Neural cell (in vitro differentiated cells): ENCODE data around the gene DYRK4. TPM values are rescaled to one million over a fixed set of nuclear protein-coding genes. Genes with fewer than 3 reads are reported as not detected.

Experiments used
- H2AFZ ChIP-seq: fragments of 200-600, 300-800 bp; sonication (generic), shearing (Covaris generic); 2 replicates; pipeline ENCODE4 v1.6.0; 2014; ENCODE audit warnings: low read depth, mild to moderate bottlenecking, antibody characterized with exemption, low read length, moderate library complexity
- H3F3A ChIP-seq: fragments of 200-600 bp; shearing (Covaris generic); 2 replicates; pipeline ENCODE4 v1.6.1; 2016; ENCODE audit warnings: mild to moderate bottlenecking, moderate library complexity, mixed read lengths, antibody characterized with exemption, low read length; ENCODE audit not compliant: insufficient read depth, poor library complexity, severe bottlenecking
- H3K27ac ChIP-seq: fragments of 200-600, 300-800 bp; sonication (generic), shearing (Covaris generic); 2 replicates; pipeline ENCODE4 v1.5.1; 2014; ENCODE audit warnings: mild to moderate bottlenecking, low read length, moderate library complexity
- H3K27me3 ChIP-seq: fragments of 300-800, 200-600 bp; sonication (generic), shearing (Covaris generic); 2 replicates; pipeline ENCODE4 v1.6.0; 2014; ENCODE audit warnings: mild to moderate bottlenecking, low read depth, low read length, moderate library complexity; ENCODE audit not compliant: insufficient read depth
- H3K36me3 ChIP-seq: fragments of 300-800, 200-600 bp; sonication (generic), shearing (Covaris generic); 2 replicates; pipeline ENCODE4 v1.5.1; 2014; ENCODE audit warnings: mild to moderate bottlenecking, antibody characterized with exemption, low read length, moderate library complexity; ENCODE audit not compliant: insufficient read depth
- H3K4me2 ChIP-seq: fragments of 300-800, 200-600 bp; sonication (generic), shearing (Covaris generic); 2 replicates; pipeline ENCODE4 v1.6.0; 2014; ENCODE audit warnings: mild to moderate bottlenecking, low read length
- H3K4me3 ChIP-seq: fragments of 300-800, 200-600 bp; sonication (generic), shearing (Covaris generic); 2 replicates; pipeline ENCODE4 v1.5.1; 2014; ENCODE audit warnings: mild to moderate bottlenecking, low read length, moderate library complexity
- H3K79me2 ChIP-seq: fragments of 200-600 bp; shearing (Covaris generic); replicated peaks from 2 replicates; pipeline ENCODE4 v1.6.0; 2014; ENCODE audit warnings: mild to moderate bottlenecking, low read length, moderate library complexity; ENCODE audit not compliant: insufficient read depth
- H3K9ac ChIP-seq: fragments of 300-800, 200-600 bp; sonication (generic), shearing (Covaris generic); 2 replicates; pipeline ENCODE4 v1.6.1; 2016; ENCODE audit warnings: mild to moderate bottlenecking, low read length, mixed read lengths
- H3K9me2 ChIP-seq: fragments of 200-600 bp; shearing (Covaris generic); 2 replicates; pipeline ENCODE4 v1.6.1; 2016; ENCODE audit warnings: mild to moderate bottlenecking, low read length, mixed read lengths; ENCODE audit not compliant: insufficient read depth
- H3K9me3 ChIP-seq: fragments of 200-600, 300-800 bp; sonication (generic), shearing (Covaris generic); 2 replicates; pipeline ENCODE4 v1.6.1; 2016; ENCODE audit warnings: mild to moderate bottlenecking, mixed run types, low read length, moderate library complexity, mixed read lengths
- H4K20me1 ChIP-seq: fragments of 200-600 bp; shearing (Covaris generic); 2 replicates; pipeline ENCODE4 v1.6.1; 2016; ENCODE audit warnings: mild to moderate bottlenecking, mixed run types; ENCODE audit not compliant: insufficient read depth
- CTCF ChIP-seq: fragments of 450-650 bp; IDR thresholded peaks from 2 replicates; pipeline ENCODE4 v1.5.1; 2014; ENCODE audit warnings: antibody characterized with exemption, mild to moderate bottlenecking, moderate library complexity; ENCODE audit not compliant: poor library complexity, severe bottlenecking
- EP300 ChIP-seq: fragments of 450-650 bp; conservative IDR thresholded peaks from 2 replicates; pipeline ENCODE4 v1.6.1; 2014; ENCODE audit warnings: antibody characterized with exemption, mild to moderate bottlenecking, moderate library complexity; ENCODE audit not compliant: poor library complexity, severe bottlenecking
- EZH2 ChIP-seq: fragments of 200-600, 300-800 bp; shearing (Covaris generic), sonication (generic); IDR thresholded peaks from 2 replicates; pipeline ENCODE4 v1.6.1; 2014; ENCODE audit warnings: antibody characterized with exemption, low read length, borderline replicate concordance, mild to moderate bottlenecking; ENCODE audit not compliant: insufficient read depth, poor library complexity, severe bottlenecking
- MXI1 ChIP-seq: fragments of 450-650 bp; conservative IDR thresholded peaks from 2 replicates; pipeline ENCODE4 v1.6.1; 2014; ENCODE audit warnings: antibody characterized with exemption, mild to moderate bottlenecking; ENCODE audit not compliant: poor library complexity, severe bottlenecking
- POLR2AphosphoS5 ChIP-seq: IDR thresholded peaks from 2 replicates; pipeline ENCODE4 v1.6.1; 2012
- RAD21 ChIP-seq: fragments of 450-650 bp; conservative IDR thresholded peaks from 2 replicates; pipeline ENCODE4 v1.6.1; 2014; ENCODE audit warnings: antibody characterized with exemption, mild to moderate bottlenecking, moderate library complexity
- REST ChIP-seq: IDR thresholded peaks from 2 replicates; pipeline ENCODE4 v1.6.1; 2012; ENCODE audit warnings: borderline replicate concordance
- SMC3 ChIP-seq: fragments of 450-650 bp; conservative IDR thresholded peaks from 2 replicates; pipeline ENCODE4 v1.6.1; 2014; ENCODE audit warnings: antibody characterized with exemption, mild to moderate bottlenecking, moderate library complexity; ENCODE audit not compliant: poor library complexity
- TAF1 ChIP-seq: IDR thresholded peaks from 2 replicates; pipeline ENCODE4 v1.6.1; 2012; ENCODE audit warnings: low read depth
- polyA plus RNA-seq: library from polyadenylated mRNA; depleted of rRNA; stranded (reverse); fragments of >200 nt; gene quantifications from 2 replicates; pipeline ENCODE4 v1.2.3, GENCODE V29; 2014

DYRK4 gene
- polyA plus RNA-seq, 1 donor from 2014 or later: 13.2 TPM

DNA sequence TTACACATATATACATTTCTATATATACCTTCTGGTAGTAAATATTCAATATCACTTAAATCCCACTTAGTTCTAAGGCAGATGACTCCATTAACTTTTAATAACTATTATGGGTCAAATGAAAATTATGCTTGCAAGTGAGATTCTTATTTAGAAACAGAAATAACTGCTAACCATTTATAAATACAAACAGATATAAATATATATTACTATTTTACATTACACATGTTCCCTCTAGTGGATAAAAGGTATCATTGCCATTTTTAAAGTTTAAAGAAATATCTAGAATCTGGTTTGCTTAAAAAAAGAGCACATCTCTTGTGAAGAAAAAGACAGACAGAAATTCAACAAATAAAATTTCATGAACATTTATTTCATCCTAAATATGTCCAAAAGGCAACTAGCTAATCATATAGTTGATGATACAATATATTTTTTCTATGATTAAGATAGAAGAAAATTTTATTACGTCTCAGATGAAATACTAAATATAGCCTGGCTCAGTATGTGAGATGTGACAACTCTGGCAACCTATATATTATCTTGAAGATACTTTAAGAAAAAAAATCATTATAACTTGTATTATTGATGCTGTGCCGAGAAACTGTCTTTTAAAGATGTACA lies 35.0 kb upstream of the DYRK4 start:
- Histone ChIP-seq H3K36me3 (no peaks in the 10 kb centered on the region), H3K27ac (no peak overlapping the region), H3K79me2 (no peaks in the 10 kb centered on the region), H3K9ac (no peak overlapping the region), H3F3A (no peaks in the 10 kb centered on the region), H3K27me3 (no peaks in the 10 kb centered on the region), H3K9me3 (no peaks in the 10 kb centered on the region), H3K4me3 (no peak overlapping the region), H3K4me2 (no peak overlapping the region), H3K9me2 (no peaks in the 10 kb centered on the region), H2AFZ (no peak overlapping the region), H4K20me1 (no peaks in the 10 kb centered on the region)
- TF ChIP-seq EZH2 (no peak), RAD21 (peak; percentile 72), EP300 (no peak), MXI1 (no peak), REST (no peak), CTCF (peak; percentile 68), POLR2AphosphoS5 (no peak), SMC3 (peak; percentile 82), TAF1 (no peak)

DNA sequence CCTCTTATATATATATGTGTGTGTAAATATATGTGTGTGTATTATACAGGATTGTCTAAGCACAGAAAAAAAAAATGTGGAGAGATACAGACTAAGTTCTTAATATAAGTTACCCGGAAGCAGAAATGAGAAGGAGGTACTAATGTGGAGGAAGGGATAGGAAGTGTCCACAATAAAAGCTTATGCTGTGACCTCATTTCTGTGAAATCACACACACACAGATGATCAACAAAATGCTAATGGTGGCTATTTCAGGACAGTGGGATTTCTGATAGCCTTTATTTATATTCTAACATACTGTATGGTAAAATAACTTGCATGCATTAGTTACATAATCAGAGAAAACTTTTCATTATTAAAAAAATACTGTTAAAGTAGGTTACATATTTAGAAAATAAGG lies 31.8 kb upstream of the DYRK4 start:
- Histone ChIP-seq H2AFZ (no peak overlapping the region), H4K20me1 (no peaks in the 10 kb centered on the region), H3K9me2 (no peaks in the 10 kb centered on the region), H3K4me3 (no peak overlapping the region), H3K9ac (no peak overlapping the region), H3K79me2 (no peaks in the 10 kb centered on the region), H3K36me3 (peaks cover 9% of the 10 kb centered on the region), H3K9me3 (no peaks in the 10 kb centered on the region), H3K27ac (no peak overlapping the region), H3F3A (no peaks in the 10 kb centered on the region), H3K27me3 (no peaks in the 10 kb centered on the region), H3K4me2 (no peak overlapping the region)
- no peak for TF ChIP-seq TAF1
- no peak for TF ChIP-seq POLR2AphosphoS5
- TF ChIP-seq MXI1: no peak
- TF ChIP-seq SMC3: no peak
- no peak for TF ChIP-seq RAD21
- no peak for TF ChIP-seq CTCF
- no peak for TF ChIP-seq REST
- TF ChIP-seq EZH2: no peak
- no peak for TF ChIP-seq EP300
